ENCODE measurements around the gene BCAR1. TPM values are rescaled to one million over a fixed set of nuclear protein-coding genes. Genes with fewer than 3 reads are reported as not detected.

BCAR1 gene
- total and polyA plus RNA-seq, 2 of the 13 experiments (the other 11 are each of a cell fraction or from before 2014, with no cell fraction given), result 48.1 to 51.7 TPM

GRCh38 chr16:75265911-75266701 lies 14.7 kb upstream of the BCAR1 start (continued):
- peak; percentile 92 for TF ChIP-seq ZNF761 (CRISPR knock-in tag; conservative IDR thresholded peaks at IDR 0.05)
- TF ChIP-seq NCOA1 (CRISPR knock-in tag; IDR thresholded peaks at IDR 0.05), result no peak
- TF ChIP-seq ZNF431 (CRISPR knock-in tag; IDR thresholded peaks at IDR 0.05; ENCODE audit: borderline replicate concordance, low read depth), result 0 out of 2 replicates have a peak, but pooled peaks have one; percentile 69
- 0 out of 2 replicates have a peak, but pooled peaks have one; percentile 45 for TF ChIP-seq PAWR (CRISPR knock-in tag; IDR thresholded peaks at IDR 0.05; ENCODE audit: borderline replicate concordance)
- TF ChIP-seq HNRNPH1 (optimal IDR thresholded peaks at IDR 0.05; ENCODE audit: low read depth, low read length), result no peak
- peak; percentile 85; the same call in 1 of the 2 replicates for TF ChIP-seq ZNF234 (CRISPR knock-in tag; conservative IDR thresholded peaks at IDR 0.05)
- no peak; the same call in 1 of the 2 replicates for TF ChIP-seq MEIS2 (CRISPR knock-in tag; IDR thresholded peaks at IDR 0.05)
- TF ChIP-seq SIN3A (IDR thresholded peaks at IDR 0.05; ENCODE audit: borderline replicate concordance, low read depth, low read length), result peak; percentile 78; the same call in 1 of the 2 replicates
- no peak for TF ChIP-seq DDIT3 (CRISPR knock-in tag; IDR thresholded peaks at IDR 0.05)
- TF ChIP-seq ZNF652 (CRISPR knock-in tag; IDR thresholded peaks at IDR 0.05; ENCODE audit: borderline replicate concordance, low read depth), result 0 out of 2 replicates have a peak, but pooled peaks have one; percentile 12
- 0 out of 2 replicates have a peak, but pooled peaks have one; percentile 79 for TF ChIP-seq ZIK1 (CRISPR knock-in tag; IDR thresholded peaks at IDR 0.05; ENCODE audit: borderline replicate concordance, low read depth)
- TF ChIP-seq NCOA2 (CRISPR knock-in tag; IDR thresholded peaks at IDR 0.05), result peak; percentile 62
- TF ChIP-seq HDAC6 (IDR thresholded peaks at IDR 0.05; ENCODE audit: low read depth, low read length), result no peak
- TF ChIP-seq ZNF280B (CRISPR knock-in tag; IDR thresholded peaks at IDR 0.05; ENCODE audit: borderline replicate concordance), result peak; percentile 83
- TF ChIP-seq ZNF704 (CRISPR knock-in tag; IDR thresholded peaks at IDR 0.05; ENCODE audit: borderline replicate concordance), result peak; percentile 53; the same call in 1 of the 2 replicates
- TF ChIP-seq ISX (CRISPR knock-in tag; conservative IDR thresholded peaks at IDR 0.05), result no peak
- TF ChIP-seq NR2F2 (IDR thresholded peaks at IDR 0.05; ENCODE audit: borderline replicate concordance, low read depth), result no peak
- TF ChIP-seq ZNF251 (CRISPR knock-in tag; IDR thresholded peaks at IDR 0.05), result peak; percentile 94; the same call in 1 of the 2 replicates
- TF ChIP-seq REST (IDR thresholded peaks at IDR 0.05; ENCODE audit: borderline replicate concordance in 1 of 2, low read depth in 1 of 2, low read length in 2 of 2), result no peak; a peak in 2 of 4 replicates
- no peak for TF ChIP-seq ZKSCAN8 (CRISPR knock-in tag; IDR thresholded peaks at IDR 0.05; ENCODE audit: borderline replicate concordance)
- TF ChIP-seq ZNF572 (CRISPR knock-in tag; IDR thresholded peaks at IDR 0.05), result 0 out of 2 replicates have a peak, but pooled peaks have one; percentile 12
- TF ChIP-seq ZNF460 (CRISPR knock-in tag; IDR thresholded peaks at IDR 0.05; ENCODE audit: borderline replicate concordance), result no peak

All from HepG2 (cell line).